Measurements from ENCODE around the gene WFIKKN2.
"Not testable (repeated sequence)": the region's sequence is repeated elsewhere in the genome, so short reads cannot be mapped to it uniquely, and the experiment has no call there.

The WFIKKN2 gene

GRCh38 chr17:50803676-50804075 lies 31.7 kb upstream of the WFIKKN2 start:
- DNase-seq (ENCODE audit: low spot score), result no peak
- TF ChIP-seq, protein P1, sequence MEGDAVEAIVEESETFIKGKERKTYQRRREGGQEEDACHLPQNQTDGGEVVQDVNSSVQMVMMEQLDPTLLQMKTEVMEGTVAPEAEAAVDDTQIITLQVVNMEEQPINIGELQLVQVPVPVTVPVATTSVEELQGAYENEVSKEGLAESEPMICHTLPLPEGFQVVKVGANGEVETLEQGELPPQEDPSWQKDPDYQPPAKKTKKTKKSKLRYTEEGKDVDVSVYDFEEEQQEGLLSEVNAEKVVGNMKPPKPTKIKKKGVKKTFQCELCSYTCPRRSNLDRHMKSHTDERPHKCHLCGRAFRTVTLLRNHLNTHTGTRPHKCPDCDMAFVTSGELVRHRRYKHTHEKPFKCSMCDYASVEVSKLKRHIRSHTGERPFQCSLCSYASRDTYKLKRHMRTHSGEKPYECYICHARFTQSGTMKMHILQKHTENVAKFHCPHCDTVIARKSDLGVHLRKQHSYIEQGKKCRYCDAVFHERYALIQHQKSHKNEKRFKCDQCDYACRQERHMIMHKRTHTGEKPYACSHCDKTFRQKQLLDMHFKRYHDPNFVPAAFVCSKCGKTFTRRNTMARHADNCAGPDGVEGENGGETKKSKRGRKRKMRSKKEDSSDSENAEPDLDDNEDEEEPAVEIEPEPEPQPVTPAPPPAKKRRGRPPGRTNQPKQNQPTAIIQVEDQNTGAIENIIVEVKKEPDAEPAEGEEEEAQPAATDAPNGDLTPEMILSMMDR (IDR thresholded peaks at IDR 0.05; ENCODE audit: extremely low read depth, missing control alignments), result no peak

DNA sequence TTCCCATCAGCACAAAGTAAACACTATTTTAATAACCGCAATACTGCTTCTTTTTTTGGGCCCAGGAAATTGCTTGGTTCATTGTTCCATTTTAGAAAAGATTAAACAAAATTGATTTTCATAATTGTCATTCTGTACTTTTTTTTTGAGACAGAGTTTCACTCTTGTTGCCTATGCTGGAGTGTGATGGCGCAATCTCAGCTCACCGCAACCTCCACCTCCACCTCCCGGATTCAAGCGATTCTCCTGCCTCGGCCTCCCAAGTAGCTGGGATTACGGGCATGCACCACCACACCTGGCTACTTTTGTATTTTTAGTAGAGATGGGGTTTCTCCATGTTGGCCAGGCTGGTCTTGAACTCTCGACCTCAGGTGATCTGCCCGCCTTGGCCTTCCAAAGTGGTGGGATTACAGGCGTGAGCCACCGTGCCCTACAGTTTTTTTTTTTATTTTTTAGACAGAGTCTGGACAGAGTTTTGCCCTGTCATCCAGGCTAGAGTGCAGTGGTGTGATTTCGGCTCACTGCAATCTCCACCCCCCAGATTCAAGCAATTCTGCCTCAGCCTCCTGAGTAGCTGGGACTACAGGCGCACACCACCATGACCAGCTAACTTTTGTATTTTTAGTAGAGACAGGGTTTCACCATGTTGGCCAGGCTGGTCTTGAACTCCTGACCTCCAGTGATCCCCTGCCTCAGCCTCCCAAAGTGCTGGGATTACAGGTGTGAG lies 30.5 kb upstream of the WFIKKN2 start:
- DNase-seq (ENCODE audit: low spot score), result not testable (repeated sequence)

GRCh38 chr17:50805486-50805885 lies 29.9 kb upstream of the WFIKKN2 start:
- DNase-seq (ENCODE audit: low spot score), result no peak
- TF ChIP-seq, protein P1 (IDR thresholded peaks at IDR 0.05; ENCODE audit: extremely low read depth, missing control alignments), result no peak

GRCh38 chr17:50806141-50806643 lies 29.2 kb upstream of the WFIKKN2 start:
- DNase-seq (ENCODE audit: low spot score), result no peak
- TF ChIP-seq, protein P1 (IDR thresholded peaks at IDR 0.05; ENCODE audit: extremely low read depth, missing control alignments), result no peak

DNA sequence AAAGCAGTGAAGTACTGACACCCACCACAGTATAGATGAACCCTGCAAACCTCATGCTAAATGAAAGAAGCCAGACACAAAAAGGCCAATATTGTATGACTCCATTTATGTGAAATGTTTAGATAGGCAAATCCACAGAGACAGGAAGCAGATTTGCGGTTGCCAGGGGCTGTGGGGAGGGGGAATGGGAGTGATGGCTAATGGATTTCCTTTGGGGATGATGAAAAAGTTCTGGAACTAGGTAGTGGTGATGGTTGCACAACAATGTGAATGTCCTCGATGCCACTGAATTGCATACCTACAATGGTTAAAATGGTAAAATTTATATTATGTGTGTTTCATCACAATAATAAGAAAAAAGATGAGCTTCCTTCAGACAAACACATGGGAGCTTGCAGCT lies 28.4 kb upstream of the WFIKKN2 start:
- TF ChIP-seq, protein P1 (IDR thresholded peaks at IDR 0.05; ENCODE audit: extremely low read depth, missing control alignments), result no peak
- DNase-seq (ENCODE audit: low spot score), result no peak

DNA sequence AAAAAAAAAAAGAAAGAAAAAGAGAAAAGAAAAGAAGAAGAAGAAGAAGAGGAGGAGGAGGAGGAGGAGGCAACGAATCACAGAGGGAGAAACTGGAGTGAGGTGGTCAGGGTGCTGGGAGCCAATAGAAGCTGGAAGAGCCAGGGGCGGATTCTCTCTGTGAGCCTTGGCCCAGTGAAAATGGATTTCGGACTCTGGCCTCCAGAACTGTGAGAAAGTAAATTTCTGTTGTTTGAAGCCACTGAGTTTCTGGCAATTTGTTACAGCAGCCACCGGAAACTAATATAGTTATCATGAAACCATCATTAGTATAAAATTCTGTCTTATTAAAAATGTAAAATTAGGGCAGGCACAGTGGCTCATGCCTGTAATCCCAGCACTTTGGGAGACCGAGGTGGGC lies 27.7 kb upstream of the WFIKKN2 start:
- TF ChIP-seq, protein P1 (IDR thresholded peaks at IDR 0.05; ENCODE audit: extremely low read depth, missing control alignments), result no peak
- no peak for DNase-seq (ENCODE audit: low spot score)

DNA sequence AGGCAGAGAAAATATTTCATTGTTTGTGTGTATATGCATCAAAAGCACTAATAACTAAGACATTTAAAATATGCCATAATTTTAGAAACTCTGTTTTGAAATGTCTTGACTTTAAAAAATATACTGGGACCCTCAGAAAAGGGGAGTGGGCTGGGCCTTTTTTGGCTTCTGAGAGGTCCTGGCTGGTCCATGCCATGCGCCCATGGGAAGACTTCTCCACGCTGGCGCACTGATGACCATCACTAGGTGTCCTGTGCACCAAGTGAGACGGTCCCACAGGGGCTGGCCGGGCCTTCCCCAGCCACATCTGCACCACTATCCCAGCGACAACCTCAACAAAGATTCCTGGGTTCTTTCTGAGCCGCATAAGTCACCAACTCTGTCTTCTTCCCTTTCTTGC lies 27.0 kb upstream of the WFIKKN2 start:
- TF ChIP-seq, protein P1 (IDR thresholded peaks at IDR 0.05; ENCODE audit: extremely low read depth, missing control alignments), result no peak
- no peak for DNase-seq (ENCODE audit: low spot score)

DNA sequence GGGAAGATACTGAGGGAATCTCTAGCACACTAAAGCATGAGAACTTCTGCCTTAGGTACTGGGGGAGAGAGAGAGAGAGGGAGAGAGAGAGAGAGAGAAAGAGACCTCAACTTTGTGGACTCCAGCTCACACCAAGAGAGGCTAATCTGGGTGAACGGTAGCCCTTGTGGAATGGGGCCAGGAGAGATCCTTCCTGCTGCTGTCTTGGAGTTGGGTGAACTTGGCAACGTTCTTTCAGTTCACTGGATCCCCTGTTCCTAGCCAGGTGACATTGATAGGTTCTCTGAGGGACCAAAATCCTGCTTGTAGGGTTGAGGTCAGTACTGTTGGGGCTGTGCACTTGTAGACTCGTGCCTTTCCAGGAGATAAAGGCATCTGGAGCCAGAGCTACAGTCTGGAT lies 26.5 kb upstream of the WFIKKN2 start:
- TF ChIP-seq, protein P1 (IDR thresholded peaks at IDR 0.05; ENCODE audit: extremely low read depth, missing control alignments), result no peak
- no peak for DNase-seq (ENCODE audit: low spot score)

Measured in GM20000 (cell line).